HG02970 (cell line): ENCODE results near the gene HEATR5A.
"Not testable (repeated sequence)": the region's sequence is repeated elsewhere in the genome, so short reads cannot be mapped to it uniquely, and the experiment has no call there.

Experiments
- ATAC-seq: cut with Tn5 transposase; IDR thresholded peaks from one replicate; pipeline ENCODE4 v1.9.1; 2021; ENCODE audit warnings: mild to moderate bottlenecking, moderate library complexity, moderate number of reproducible peaks; ENCODE audit not compliant: unreplicated experiment, low FRiP score

HEATR5A gene

DNA sequence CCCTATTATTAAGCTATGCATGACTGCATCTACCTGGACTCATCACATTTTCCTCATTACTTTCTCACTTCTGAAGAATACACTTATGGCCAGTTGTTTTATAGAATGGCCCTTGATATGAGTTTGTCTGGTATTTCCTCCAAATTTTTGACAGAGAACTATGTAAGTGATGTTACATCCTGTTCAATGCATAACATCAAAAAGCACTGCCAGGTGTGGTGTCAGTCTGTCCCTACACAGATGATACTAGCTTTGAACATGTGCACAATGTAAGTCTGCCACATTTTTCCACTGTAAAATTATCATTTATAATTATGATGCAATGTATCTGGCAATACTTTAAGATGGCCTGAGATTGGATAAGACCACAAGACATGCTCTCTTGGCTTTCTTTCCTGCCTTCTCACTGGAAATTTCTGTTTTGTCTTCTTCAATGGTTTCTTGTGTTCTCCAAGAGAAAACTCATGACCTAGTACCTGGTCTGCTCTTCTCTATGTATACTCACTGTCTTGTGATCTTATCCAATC, 28.3 kb downstream of the HEATR5A start:
- ATAC-seq, result no peak

DNA sequence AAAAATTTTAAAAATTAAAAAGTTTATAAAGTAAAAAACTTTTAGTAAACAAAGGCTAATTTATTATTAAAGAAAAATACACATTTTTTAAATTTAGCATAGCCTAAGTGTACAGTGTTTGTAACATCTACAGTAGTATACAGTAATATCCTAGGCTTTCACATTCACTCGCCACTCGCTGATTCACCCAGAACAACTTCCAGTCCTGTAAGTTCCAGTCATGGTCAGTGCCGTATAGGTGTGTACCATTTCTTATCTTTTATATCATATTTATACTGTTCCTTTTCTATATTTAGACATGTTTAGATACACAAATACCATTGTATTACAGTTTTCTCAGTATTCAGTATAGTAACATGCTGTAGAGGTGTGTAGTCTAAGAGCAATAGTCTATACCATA, 28.9 kb downstream of the HEATR5A start:
- ATAC-seq, result no peak

DNA sequence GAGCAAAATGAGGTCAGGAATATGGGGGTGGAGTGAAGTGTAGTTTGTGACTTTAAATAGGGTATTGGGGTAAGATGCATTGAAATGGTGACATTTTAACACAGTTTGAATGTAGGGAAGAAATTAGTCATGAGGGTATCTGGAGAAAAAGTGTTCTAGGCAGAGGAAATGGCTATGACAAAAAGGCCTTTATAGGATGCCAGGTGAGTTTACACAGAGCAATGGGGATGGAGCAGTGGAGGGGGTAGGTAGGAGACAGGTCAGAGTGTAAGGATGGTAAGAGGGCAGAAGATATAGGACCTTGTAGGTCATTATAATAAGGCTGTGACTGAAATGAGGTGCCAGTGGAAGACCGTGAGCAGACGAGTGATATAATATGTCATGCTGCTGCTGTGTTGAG, 30.4 kb downstream of the HEATR5A start:
- ATAC-seq, result no peak

DNA sequence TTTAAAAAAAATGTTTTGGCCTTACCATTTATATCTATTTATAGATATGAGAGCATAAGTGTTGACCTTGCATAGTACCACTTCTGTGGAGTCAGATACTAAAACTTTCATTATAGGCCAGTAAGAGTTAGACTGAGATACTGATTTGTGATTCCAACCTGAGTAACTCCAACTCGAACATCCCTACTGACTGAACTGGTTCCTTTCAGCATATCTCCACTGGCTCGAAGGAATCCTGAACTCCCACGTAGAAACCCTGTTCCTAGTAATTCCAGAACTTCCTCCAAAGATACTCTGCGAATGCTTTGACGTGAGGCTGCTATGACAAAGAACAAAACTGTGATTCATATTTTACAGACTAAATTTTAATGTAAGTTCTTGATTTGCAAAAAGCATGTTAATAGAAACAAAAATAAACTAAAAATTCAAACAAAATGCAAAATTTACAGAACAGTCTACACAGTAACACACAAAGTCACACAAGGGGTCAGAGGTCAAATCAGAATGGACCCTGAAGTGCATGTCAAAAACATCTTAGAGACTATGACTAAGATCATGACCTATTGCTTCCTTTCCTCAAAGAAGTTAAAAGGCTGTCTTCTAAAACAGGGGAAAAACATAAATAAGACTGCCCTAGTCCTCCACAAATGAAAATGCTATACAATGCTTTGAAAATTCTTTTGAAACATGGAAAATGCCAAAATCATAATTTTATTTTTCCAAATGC, 31.5 kb downstream of the HEATR5A start:
- no peak for ATAC-seq

DNA sequence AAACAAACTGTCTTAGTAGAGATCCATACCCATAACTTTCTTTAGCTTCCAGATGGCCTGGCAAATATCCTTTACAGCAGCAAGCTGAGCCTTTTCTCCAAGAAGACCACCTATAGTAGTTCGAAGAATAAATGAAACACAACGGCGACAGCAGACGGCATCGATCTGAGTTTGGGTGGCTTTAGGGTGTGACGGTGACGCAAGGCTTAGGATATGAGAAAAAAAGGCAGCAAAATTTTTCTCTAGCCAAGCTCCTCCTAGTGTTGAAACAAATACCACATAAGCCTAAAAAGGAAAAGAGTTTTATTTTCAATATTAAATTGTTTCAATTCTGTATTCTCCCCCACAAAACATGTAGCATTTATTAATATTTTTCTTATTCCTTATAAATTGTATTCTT, 33.3 kb downstream of the HEATR5A start:
- ATAC-seq, result no peak

DNA sequence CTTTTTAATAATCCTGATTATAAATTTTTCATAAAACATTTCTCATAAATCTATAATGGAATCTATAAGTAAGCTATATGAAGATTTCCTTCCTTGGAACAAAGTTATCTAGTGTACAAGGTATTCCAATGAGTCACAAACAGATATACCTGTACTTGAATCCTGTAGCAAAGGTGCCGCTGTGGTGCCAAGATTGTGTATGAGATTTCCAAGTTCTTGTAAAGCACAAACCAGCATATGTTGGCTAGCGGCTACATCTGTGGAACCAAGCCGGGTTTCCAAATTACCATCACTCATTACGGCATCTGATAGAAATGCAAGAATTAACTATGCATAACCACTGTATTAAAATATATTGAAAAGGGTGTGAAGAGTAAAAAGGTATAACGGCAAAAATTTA, 34.1 kb downstream of the HEATR5A start:
- ATAC-seq, result no peak

DNA sequence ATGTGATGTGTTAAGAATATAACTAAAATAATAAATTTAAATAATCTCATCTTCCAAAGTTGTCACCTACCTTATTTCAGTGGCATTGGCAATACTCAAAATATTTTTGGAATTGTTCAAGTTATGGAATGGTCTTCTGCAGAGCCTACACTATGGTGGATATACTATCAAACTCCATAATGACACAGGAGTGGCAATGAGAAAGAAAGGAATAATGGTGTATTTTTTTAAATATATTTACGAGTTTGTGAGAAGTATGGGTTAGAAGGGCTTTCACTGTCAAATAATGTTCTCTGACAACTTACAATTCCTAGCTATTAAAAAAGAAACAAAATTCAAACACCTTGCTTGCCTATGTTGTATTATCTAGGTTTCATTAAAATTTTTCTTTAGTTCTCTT, 38.1 kb downstream of the HEATR5A start:
- no peak for ATAC-seq

DNA sequence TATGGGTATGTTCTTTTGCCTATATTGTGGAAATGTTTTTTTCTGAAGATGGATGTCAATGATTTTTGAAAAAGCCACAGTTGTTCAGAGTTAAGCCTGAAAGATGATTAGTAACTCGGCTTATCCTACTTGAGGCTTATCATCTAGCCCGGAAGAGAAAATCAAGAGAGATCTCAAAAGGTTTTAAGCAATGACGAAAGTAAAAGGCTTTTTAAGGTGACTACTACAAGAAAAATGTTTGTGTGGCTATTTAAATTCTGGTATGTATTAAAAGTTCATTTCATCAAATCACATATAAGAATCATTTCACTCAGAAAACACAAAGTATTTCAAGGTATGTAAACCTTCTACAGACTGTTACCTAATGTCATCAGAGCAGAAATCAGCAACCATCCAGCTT, 40.2 kb downstream of the HEATR5A start:
- no peak for ATAC-seq

DNA sequence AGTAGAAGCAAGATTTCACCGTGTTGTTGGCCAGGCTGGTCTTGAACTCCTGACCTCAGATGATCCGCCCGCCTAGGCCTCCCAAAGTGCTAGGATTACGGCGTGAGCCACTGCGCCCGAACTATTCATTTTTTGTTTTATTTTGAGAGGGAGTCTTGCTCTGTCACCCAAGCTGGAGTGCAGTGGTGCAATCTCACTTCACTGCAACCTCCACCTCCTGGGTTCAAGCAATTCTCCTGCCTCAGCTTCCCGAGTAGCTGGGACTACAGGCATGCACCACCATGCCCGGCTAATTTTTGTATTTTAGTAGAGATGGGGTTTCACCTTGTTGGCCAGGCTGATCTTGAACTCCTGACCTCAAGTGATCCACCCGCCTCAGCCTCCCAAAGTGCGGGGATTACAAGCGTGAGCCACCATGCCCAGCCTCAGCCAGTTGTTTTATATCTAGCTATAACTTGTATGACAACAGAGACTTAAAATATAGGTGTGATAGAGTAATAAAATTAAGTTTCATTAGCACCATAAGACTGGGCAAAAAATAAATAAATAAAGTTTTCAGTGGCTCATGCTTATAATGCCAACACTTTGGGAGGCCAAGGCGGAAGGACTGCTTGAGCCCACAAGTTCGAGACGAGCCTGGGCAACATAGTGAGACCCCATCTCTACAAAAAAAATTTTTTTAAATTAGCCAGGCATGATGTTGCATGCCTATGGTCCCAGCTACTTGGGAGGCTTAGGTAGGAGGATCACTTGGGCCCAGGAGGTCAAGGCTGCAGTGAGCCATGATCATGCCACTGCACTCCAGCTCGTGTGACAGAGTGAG, 41.0 kb downstream of the HEATR5A start:
- ATAC-seq, result not testable (repeated sequence)

DNA sequence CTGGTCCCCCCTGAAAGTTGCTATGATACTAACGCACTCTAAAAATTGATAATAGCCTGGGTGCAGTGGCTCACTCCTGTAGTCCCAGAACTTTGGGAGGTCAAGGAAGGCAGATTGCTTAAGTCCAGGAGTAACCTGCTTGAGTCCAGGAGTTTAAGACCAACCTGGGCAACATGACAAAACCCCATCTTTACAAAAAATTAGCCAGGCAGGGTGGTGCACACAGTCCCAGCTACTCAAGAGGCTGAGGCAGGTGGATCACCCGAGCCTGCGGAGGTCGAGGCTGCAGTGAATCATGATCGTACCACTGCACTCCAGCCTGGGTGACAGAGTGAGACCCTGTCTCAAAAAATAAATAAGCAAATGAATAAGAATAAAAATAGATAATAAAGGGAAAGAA, 42.9 kb downstream of the HEATR5A start:
- ATAC-seq, result no peak

DNA sequence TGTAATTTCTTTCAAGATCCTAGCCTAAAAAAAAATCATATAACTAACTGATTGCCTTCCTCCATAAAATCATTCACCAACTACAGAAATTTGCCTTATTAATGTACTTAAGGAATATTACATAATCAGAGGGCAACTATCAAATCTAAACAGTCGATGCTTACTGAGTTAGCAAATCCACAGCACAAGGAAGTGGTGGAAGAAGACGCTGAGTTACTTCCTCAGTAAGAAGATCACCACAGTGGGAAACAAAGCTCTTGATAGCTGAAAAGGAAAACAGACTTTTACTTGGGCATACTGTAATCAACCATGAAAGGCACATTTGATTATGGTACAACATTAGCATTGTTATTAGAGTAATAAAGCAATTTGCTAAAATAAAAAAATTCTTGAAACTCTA, 48.7 kb downstream of the HEATR5A start:
- ATAC-seq, result no peak

DNA sequence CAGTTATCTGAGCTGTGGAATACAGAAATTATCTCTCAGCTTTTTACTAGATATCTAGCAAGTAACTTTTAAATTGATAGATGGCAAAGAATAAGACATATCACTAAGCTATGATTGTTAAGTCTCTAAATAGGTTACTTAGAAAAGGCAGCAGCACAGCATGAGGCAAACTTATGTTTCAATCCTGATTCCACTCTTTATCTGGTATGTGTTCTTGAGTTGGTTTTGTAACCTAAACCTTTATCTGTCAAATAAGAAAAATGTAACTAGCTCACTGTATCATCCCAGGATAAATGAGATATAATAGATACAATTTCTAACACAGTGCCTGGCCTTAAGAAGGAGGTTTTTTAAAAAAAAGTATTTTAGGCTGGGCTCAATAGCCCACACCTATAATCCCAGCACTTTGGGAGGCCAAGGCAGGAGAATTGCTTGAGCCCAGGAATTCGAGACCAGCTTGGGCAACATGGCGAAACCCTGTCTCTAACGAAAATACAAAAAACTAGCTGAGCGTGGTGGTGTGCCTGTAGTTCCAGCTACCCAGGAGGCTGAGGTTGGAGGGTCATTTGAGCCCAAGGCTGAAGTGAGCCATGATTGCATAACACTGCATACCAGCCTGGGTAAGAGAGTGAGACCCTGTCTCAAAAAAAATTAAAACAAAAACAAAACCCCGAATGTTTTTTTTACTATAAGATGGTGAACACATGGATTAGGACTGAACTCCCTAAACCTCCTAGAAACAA, 56.8 kb downstream of the HEATR5A start:
- no peak for ATAC-seq

DNA sequence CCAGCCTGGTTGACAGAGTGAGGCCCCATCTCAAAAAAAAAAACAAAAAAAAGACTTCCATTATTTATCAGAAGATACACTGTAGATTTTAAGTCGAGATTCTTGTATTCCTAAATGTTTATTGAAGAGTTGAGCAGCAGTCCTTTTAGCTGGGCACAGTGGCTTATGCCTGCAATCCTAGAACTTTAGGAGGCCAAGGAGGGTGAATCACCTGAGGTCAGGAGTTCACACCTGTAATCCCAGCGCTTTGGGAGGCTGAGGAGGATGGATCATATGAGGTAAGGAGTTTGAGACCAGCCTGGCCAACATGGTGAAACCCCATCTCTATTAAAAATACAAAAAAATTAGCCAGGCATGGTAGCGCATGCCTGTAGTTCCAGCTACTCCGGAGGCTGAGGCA, 57.6 kb downstream of the HEATR5A start:
- ATAC-seq, result no peak

DNA sequence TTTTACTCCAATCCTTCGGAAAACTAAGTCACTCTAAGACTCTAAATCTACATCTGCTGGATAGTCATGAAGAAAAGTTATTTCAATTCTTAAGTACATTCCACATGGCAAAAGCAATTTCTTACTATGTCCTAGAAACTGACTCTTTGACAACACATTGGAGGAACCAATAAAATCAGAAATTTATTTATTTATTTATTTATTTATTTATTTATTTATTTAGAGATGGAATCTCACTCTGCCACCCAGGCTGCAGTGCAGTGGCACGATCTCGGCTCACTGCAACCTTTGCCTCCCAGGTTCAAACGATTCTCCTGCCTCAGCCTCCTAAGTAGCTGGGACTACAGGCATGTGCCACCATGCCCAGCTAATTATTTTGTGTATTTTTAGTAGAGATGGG, 58.6 kb downstream of the HEATR5A start:
- ATAC-seq, result not testable (repeated sequence)

DNA sequence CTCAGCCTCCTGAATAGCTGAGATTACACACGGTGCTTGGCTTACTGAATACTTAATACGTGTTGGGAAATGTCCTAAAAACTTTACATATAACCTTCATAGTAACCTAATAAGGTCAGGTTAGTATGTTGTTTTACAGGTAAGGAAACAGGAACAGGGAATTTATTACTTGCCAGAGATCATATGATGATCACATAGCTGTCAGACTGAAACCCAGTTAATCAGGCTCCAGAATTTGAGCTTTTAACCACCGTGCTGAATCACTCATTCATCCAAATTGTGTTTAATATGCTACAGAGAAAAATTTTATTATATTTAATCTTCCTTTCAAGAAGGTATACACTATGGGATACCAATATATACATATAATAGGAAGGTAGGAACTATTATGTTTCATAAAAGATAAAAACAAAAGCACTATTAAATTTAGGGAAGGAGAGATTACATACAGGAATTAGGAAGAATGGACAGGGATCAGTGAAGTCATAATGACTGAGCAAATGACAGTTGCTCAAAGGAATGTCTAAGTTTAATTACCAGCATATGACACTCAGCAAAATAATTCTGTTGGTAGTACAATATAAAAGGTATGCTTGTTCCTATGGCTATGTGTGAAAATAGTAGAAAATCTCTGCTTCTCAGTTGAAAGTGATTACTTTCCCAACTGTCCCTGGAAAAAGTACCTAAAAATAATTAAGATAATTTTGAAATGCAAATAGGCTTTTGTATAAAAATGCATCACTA, 59.3 kb downstream of the HEATR5A start:
- ATAC-seq, result no peak

DNA sequence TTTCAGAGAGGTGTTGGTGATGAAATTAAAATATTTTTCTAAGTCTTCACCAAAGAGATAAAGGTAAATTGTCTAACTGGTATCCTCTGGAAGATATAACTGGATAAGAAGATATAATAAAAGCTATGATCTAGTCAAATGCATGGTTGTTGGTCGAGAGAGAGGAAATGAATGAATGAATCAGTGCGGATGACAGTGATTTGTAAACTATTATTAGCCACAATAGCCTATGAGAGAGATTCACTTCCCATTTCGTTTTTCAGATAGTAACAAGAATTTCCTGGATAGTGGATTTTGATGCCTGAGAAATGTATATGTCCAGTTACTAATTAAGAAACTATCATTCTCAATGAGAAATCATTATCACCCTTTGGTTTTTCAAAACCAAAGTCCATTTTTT, 63.1 kb downstream of the HEATR5A start:
- ATAC-seq, result no peak

DNA sequence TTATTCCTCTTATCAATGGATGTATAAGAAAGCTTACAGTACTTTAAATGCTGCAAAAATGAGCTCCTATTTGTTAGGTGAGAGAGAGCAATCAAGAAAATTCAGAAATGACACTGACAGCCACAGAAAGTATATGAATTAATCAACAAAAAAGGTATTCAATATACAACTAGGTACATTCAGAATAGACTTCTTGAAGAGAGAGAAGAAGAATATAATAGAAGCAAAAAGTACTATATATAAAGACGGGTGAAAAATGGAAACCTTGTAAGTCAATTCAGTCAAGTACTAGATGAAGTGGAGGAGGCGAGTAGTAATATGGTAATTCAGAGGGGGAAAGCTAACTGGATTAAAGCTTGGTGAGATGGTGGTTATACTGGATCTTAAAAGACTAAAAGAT, 74.3 kb downstream of the HEATR5A start:
- ATAC-seq, result no peak

DNA sequence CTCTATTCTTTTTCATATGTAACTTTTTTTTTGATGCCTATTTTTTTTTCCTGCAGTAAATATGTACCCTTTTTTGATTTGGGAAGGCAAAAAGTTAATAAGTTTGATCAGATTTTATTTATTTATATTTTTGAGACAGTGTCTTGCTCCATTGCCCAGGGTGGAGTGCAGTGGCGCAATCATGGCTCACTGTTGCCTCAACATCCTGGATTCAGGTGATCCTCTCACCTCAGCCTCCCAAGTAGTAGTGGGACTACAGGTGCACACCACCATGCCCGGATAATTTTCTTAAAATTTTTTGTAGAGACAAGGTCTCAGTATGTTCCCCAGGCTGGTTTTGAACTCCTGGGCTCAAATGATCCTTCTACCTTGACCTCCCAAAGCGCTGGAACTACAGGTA, 79.1 kb downstream of the HEATR5A start:
- ATAC-seq, result no peak

DNA sequence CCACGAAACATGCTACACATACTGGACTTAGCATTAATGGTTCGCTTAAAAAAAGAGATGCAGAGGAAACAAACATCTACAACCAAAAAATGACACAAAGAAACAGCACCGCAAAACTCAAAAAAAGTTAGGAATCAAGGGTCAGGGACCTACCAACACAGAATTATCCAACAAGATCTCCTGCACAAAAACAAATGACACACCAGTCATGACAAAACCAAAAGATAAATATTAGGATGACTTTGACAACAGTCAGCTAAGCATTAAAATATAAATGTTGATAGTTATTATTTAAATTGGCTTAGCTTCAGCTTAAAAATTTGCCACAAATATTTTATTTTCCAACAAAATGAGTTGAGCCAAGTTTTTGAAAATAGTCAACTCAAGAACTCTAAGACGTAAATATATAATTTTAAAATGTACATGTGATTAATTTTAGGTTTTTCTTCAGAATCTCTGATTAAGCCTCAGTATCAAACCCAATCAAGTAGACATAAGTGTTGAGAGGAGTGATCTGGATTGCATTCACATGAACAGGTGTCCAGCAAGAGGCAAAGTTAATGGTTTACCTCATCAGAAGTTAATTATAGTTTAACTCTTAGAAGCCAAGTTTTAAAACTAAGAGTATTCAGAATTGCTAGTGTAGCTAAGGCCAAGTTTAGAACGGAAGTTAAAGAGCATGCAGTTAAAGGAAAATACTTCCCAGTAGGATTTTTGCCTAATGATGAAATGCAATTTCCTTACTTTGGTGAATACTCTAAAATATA, 79.9 kb downstream of the HEATR5A start:
- ATAC-seq, result no peak

DNA sequence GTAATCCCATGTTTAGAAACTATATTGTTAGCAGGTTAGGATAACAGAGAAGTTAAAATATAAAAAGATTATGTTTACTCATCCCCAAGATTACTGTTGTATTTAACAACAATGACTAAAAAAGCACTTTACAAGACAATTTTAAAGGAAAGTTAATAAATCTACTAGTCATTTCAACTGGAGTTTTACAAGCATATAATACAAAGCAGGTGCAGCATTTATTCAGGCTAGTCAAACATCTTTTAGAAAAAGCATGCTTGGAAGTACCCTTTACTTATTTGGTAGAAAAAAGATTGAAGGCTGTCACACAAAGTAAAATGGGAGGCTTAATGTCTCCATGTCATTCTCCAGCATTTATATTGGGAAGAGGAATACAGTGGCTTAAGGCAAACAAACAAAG, 80.6 kb downstream of the HEATR5A start:
- ATAC-seq, result no peak
